Spleen (tissue), 7 donors: Measurements from ENCODE around the gene KCNQ5.

Experiments
- POLR2A ChIP-seq, 3 donors: fragments of 450-650 bp; IDR thresholded peaks; one replicate each; pipeline ENCODE4 v1.5.1; 2017; ENCODE audit warnings: antibody characterized with exemption in 3 of 3, mild to moderate bottlenecking in 1 of 3
- TF ChIP-seq, protein P1 (sequence below), 11 experiments: fragments of 200-600 bp in 7 of 11; fragments of 450-650 bp in 4 of 11; sonication (generic) in 4 of 11; IDR thresholded peaks in 8 of 11; conservative IDR thresholded peaks in 3 of 11; 1 replicate in 7 of 11; 2 replicates in 4 of 11; pipeline versions ENCODE4 v1.4.0 to v1.8.0; 2016 to 2021; ENCODE audit warnings: antibody characterized with exemption in 11 of 11, inconsistent platforms in 4 of 11, mild to moderate bottlenecking in 1 of 11
- donor health status: DM: no; HTN: no; CAD: no; lungs with moderate emphysema.
- donor health status: DM: no; HTN: no; CAD: no.
- donor health status: DM: no; HTN: no; CAD: no.

DNA sequence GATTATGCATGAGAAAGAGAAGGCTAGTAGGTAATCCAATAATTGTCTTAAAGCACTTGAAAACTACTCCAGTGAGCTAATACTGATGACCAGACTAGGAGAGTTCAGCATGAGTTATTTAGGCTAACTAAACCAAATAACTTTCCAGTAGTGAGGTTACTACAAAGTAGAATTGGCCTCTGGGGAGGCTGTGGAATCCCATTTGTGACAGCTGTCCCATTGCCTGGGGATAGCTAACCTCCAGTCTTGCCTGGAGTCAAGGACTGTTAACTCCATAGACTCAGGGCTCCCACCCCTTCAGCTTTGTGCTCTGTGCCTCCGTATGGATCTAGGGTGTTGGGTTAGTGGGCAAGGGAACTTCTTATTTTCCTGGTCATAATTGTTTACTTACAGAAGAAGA, 51.0 kb downstream of the KCNQ5 start:
- TF ChIP-seq, protein P1, sequence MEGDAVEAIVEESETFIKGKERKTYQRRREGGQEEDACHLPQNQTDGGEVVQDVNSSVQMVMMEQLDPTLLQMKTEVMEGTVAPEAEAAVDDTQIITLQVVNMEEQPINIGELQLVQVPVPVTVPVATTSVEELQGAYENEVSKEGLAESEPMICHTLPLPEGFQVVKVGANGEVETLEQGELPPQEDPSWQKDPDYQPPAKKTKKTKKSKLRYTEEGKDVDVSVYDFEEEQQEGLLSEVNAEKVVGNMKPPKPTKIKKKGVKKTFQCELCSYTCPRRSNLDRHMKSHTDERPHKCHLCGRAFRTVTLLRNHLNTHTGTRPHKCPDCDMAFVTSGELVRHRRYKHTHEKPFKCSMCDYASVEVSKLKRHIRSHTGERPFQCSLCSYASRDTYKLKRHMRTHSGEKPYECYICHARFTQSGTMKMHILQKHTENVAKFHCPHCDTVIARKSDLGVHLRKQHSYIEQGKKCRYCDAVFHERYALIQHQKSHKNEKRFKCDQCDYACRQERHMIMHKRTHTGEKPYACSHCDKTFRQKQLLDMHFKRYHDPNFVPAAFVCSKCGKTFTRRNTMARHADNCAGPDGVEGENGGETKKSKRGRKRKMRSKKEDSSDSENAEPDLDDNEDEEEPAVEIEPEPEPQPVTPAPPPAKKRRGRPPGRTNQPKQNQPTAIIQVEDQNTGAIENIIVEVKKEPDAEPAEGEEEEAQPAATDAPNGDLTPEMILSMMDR (IDR thresholded peaks at IDR 0.05 in 8 of 11, conservative IDR thresholded peaks at IDR 0.05 in 3 of 11): no peak
- no peak for TF ChIP-seq POLR2A (IDR thresholded peaks at IDR 0.05)
